HG03442 (cell line): ENCODE results near the gene OS9.
"Not testable (repeated sequence)": the region's sequence is repeated elsewhere in the genome, so short reads cannot be mapped to it uniquely, and the experiment has no call there.

Source experiments
- ATAC-seq: cut with Tn5 transposase; IDR thresholded peaks from one replicate; pipeline ENCODE4 v1.9.1; 2021; ENCODE audit warnings: mild to moderate bottlenecking, moderate library complexity; ENCODE audit not compliant: unreplicated experiment

OS9 gene

GRCh38 chr12:57721846-57722608 lies 28.1 kb downstream of the OS9 start:
- not testable (repeated sequence) for ATAC-seq

DNA sequence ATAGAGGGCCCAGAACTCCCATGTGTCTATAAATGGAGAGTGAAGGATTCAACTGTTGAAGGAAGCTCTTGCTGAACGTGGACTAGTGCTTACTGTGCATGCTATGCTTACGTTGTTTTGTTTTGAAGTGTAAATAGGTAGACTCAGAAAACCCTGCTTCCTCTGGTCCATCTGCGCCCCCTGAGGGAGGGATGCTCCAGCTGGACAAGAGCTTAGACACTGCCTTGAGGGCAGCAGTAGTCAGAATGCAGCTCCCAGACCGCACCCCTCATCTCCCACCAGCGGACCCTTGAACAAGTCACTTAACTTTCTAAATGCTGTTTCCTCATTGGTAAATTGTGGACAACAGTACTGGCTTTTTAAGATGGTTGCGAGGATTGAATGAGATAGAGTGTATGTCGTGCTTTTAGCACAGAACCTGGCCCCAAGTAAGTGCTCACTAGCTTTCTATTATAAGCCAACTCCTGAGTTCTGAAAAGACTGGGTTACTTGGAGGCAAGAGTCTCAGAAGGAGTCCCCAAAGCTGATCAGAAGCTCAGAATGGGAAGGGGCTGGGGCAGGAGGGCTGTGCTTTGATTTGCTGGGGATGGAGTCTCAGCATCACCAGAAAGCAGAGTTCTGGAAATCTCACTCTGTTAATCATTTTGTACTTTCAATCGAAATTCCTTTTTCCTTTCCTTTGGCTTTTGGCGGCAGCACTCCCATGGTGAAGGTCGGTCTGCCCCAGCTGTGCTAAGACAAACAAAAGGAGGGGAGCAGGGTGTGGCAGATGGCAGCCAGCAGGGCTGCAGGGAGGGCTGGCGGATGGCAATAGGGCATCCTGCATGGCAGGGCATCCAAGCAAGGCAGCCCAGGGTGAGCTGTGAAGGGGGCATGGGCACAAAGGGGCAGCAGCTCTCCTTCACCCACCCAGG lies 29.0 kb downstream of the OS9 start:
- no peak for ATAC-seq

DNA sequence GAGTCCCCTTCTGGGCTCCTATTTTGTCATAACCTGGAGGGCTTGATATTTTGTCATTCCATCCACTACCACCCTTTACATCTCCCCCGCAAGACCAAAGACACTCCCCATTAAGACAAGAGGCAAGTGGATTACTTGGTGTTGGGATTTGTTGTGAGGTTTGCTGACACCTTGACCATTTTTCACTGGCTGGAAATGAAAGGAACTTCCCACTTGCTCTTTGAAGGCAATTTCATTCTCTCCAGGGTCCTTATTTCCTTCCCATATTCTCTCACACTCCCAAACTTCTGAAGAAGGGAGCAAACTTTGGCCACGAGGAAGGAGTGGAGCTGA lies 29.7 kb downstream of the OS9 start:
- ATAC-seq, result no peak

DNA sequence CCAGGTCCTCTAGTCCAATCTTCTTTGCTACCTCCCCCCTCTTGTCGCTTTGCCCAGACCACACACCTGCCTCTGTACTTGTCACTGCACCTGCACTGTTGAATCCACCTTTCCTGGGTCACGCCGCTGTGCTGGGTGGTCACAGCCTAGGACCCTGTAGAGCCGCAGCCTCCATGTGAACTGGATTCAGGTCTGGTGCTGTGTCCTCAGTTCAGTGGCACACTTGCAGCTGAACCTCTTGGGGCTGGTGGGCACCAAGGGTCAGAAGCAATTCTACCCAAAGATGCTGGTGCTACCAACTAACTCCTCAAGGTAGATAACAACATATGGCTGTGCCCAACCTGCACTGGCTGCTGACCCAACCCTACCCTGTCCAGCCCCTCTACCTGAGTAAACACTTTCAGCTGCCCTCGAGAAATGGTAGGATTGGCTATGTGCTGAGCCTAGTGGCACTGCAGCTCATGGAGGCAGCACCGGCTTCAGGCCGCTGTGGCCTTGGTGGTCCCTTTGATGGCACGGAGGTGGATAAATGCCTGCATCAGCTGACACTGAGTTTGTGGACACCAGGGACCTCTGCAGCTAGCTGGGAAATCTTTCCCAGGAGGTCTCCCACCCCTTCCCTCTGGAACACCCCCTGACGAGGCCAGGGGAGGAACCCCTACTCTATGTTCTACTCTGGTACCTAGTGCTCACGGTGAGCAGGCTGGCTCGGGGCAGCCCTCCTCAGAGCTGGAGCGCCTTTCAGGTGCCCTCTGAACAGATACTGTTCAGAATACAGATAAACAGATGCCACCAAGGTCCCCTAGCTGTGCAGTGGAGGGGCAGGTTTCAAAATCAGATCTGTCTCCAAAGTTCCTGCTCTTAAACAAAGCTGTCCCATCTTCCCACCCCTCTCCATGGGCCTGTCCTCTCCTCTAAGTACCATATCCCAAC lies 30.3 kb downstream of the OS9 start:
- no peak for ATAC-seq

- ATAC-seq, result no peak
These were observed 31.2 kb downstream of the OS9 start for GRCh38 chr12:57724936-57725740.

GRCh38 chr12:57725851-57726150 lies 31.9 kb downstream of the OS9 start:
- no peak for ATAC-seq

GRCh38 chr12:57726151-57726883 lies 32.4 kb downstream of the OS9 start:
- no peak for ATAC-seq

DNA sequence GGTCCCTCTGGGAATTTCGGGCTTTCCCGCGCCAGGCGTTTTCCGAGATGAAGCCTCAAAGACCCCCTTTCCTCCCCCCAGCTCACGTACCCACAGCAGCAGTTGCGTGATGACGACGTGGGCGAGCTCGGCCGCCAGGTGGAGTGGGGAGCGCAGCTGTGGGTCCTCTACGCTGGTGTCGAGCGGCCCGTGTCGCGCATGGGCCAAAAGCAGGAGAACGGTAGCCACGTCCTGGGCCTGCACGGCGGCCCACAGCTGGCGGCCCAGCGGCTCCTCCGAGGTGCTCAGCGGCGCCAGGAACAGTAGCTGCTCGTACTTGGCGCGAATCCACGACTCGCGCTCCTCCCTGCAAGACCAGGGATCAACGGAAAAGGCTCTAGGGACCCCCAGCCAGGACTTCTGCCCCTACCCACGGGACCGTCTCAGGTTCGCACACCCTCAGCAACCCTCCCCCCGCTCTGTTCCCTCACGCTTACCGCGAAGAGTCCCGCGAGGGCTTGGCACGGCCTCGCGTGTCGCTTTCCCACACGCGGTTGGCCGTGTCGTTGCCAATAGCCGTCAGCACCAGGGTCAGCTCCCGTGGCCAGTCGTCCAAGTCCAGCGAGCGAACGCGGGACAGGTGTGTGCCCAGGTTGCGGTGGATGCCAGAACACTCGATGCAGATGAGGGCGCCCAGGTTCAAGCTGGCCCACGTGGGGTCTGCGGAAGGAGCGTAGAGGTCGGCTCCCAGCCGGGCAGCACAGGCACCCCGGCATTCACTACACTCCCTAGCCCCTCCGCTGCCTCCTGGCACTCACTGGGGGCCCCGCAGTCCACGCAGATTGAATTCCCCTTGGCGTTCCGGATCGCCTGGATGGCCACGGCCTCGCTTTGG lies 33.2 kb downstream of the OS9 start:
- no peak for ATAC-seq

- ATAC-seq, result no peak
These were observed 33.9 kb downstream of the OS9 start for GRCh38 chr12:57727758-57728395.

- no peak for ATAC-seq
These were observed 35.5 kb downstream of the OS9 start for GRCh38 chr12:57729321-57729844.

DNA sequence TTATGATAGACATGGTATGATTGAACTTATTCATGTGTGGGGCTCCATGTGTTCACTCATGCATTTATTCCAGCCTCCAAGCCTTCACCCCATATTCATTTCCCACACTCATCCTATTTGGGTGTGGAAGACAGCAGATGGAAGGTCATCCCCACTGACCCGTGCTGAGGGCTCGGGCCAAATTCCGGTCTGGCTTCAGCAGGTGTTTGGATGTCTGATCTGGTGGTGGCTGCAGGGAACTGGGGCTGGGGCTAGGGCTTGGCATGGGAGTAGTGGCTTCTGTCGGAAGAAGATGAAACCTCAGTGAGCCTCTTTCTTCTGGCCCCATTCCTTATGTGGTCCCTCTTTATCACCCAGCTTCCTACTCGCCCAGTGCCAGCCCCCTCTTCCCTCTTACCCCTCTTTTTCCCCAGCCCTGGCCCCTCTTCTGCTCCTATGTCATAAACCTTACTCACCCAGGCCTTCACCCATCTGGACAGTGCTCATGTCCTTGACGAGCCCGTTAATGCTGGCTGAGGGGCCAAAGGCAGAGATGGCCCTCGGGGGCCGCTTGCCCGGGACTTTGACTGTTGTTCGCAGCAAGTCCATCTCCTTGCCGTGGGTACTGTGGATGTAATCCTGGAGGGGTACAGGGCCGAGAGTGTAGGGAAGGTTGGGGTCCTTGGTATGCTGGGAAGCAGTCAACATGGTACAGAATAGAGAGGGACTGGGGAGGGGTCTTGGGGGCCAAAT lies 36.6 kb downstream of the OS9 start:
- ATAC-seq, result no peak

- ATAC-seq, result no peak
These were observed 37.6 kb downstream of the OS9 start for GRCh38 chr12:57731411-57732080.

DNA sequence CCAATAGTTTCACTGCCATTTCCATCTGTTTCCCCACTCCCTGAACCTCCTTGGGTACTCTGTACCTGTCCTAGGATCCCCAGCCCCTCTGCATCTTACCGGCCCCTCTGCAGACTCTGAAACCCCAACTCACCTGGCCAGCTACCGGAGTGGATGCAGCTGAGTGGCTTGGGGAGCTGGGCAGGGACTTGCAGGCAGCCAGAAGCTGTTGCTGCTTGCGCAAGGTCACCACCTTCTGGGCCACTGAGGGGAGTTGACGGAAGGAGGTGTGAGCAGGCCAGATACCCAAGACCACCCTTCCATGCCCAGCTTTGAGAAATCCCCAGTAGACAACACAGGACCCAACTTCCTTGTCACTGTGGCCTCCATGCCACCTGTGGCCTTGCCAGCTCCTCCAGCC lies 38.3 kb downstream of the OS9 start:
- no peak for ATAC-seq

- ATAC-seq, result no peak
These were observed 39.0 kb downstream of the OS9 start for GRCh38 chr12:57732726-57733593.

DNA sequence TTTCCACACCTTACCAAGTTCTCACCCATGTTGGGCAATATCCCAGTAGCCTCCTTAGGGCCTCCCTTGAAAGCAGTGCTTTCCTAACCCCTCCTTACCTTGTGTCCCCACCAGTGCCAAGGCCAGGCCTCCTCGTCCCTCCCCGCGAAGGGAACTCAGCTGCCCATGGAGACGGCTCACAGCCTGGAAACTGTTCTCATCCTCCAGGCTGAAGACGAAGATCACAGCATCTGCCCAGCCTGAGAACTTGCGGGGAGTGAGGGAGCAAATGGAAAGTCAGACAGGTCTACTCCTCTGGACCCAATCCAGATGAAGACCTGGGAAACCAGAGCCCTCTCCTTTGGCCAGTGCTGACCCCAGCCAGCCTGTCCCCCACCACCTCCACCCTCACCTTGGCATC lies 40.0 kb downstream of the OS9 start:
- no peak for ATAC-seq

DNA sequence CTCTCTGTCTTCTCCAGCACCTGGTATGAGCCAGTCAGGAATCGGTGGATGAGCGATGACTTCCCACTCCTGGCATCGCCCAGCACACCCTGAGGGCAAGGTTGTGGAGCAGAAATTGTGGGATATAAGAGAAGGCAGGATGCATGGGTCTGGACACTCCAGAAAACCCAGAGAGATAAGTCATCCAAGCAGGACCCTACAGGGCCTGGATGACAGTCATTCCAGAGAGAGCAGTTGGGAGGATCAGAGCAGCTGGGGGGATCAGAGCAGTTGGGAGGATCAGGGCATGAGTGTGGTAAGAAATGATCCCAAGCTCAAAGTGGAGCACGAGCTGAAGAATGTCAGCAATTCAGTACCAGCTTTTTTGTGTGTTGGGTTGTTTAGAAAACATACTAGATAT lies 40.7 kb downstream of the OS9 start:
- no peak for ATAC-seq
